T-helper 1 cell treated with Interleukin-12 subunit alpha and Interleukin-12 subunit beta and Interleukin-4 antibody, amounts not matched to agents 30 ng/mL and 1 ng/mL, for 36 hours (primary cell): Measurements from ENCODE around the gene PLCD1. TPM values are rescaled to one million over a fixed set of nuclear protein-coding genes. Genes with fewer than 3 reads are reported as not detected.

Experiments
- intact Hi-C: fragments of 100-400 bp; cut with micrococcal nuclease; formaldehyde crosslinking; loops from one replicate; pipeline ENCODE4 v1.15.1; 2024
- total RNA-seq: library from RNA; stranded (reverse); gene quantifications from 2 replicates; pipeline ENCODE4 v1.2.3, GENCODE V29; 2022

PLCD1 gene
- total RNA-seq, 1 donor from 2014 or later: 18.5 TPM

DNA sequence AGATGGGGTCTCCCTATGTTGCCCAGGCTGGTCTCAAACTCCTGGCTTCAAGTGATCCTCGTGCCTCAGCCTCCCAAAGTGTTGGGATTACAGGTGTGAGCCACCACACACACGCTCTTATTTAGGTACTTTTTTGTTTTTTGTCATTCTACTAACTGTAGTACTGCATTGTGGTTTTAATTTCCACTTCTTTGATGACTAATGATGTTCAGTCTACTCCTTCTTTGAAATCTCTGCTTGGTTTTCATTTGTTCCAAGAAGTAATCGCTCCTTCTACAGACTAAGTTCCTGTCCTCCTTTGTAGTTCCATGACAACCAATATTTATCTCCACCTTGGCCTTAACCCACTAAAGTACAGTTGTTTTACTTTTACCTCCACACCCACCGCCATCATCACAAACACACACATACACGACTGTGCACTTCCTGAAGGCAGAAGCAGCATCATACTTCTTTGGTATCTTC lies 9.0 kb upstream of the PLCD1 start:
- intact Hi-C loops: loop anchor here (2.0 to 10.0 kb wide), 3 partner anchors 130 to 1226 kb away; partner anchors contain the start of gene XYLB

DNA sequence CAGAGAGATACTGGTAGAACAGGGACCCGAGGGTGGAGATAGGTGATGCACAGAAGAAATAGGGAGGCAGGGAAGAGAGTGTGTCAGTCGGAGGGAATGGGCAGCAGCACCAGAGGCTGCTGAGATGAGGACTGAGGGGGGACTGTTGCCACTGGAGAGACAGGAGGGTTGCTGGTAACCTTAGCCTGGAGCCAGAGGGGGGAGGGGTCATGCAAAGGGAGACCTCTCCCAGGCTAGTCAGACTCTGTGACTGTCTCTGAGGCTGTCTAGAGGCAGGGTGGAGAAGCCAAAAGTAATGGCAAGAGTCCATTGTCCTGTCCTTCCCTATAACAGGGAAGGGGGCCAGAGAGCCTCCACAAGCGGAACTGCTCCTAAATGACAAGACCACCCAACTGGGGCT lies 7.5 kb upstream of the PLCD1 start:
- intact Hi-C loops: loop anchor here (5.0 to 10.0 kb wide), 2 partner anchors 310 to 1228 kb away; partner anchors contain the start of gene XYLB

DNA sequence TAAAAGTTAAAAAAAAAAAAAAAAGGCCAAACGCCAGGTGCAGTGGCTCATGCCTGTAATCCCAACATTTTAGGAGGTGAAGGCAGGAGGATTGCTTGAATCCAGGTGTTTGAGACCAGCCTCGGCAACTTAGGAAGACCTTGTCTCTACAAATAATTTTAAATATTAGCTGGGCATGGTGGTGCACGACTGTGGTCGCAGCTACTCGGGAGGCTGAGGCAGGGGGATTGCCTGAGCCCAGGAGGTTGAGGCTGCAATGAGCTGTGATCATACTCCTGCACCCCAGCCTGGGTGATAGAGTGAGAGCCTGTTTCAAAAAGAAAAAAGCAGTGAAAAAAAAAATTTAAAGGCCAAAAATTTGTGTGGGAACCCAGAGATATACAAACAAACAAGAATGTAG lies 6.8 kb upstream of the PLCD1 start:
- intact Hi-C loops: loop anchor here (5.0 to 10.0 kb wide), 2 partner anchors 311 to 1229 kb away; partner anchors contain the start of gene XYLB

DNA sequence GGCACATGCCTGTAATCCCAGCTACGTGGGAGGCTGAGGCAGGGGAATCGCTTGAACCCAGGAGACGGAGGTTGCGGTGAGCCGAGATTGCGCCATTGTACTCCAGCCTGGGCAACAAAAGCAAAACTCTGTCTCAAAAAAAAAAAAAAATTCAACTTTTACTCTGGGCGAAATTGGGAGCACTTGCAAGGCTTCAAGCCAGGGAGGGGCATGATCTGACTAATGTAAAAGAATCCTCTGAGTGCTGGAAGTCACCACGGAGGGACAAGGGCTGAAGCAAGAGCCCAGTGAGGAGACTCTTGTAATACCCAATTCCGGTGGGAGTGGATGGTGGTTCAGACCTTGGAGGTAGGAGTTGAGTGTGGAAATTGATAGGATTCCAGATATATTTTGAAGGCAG lies 4.9 kb upstream of the PLCD1 start:
- intact Hi-C loops: loop anchor here (10.0 kb wide), 1 partner anchor 1230 kb away; no protein-coding TSS in a partner anchor

DNA sequence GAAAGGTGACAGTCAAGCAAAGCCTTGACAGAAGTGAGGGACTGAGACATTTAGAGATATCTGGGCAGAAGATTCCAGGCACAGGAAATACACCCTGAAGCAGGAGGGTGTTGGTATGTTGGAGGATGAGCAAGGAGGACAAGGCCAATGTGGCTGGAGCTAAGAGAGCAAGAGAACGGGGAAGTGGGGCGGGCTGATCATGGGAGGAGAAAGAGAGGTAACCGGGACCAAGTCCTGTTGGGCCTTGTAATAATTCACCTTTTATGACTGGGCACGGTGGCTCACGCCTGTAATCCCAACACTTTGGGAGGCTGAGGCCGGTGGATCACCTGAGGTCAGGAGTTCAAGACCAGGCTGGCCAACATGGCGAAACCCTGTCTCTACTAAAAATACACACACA lies 4.1 kb upstream of the PLCD1 start:
- intact Hi-C loops: loop anchor here (10.0 kb wide), 1 partner anchor 1231 kb away; no protein-coding TSS in a partner anchor

DNA sequence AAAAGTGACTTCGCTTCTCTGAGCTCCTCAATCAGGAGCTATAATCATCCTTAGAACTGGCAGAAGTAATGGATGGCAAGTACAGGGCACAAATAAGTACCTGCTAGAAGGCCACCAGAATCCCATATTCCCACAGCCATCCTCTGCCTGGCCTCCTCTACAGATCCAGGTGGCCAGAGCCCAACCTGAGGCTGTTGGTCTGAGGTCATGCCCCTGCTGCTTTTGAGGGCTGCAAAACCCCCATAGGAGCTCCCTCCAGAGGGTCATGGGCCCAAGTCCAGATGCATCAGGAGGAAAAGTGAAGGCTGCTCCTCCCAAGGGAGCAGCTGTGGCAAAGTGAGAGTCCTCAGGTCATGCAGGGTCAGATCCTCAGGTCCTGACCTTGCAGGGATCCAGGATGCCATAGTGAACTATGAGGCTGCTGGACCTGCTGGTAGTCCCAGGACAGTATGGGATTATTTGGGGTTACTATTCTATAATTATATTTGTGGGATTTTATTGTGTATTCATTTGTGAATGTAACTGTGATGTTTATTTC lies 3.0 kb upstream of the PLCD1 start:
- intact Hi-C loops: loop anchor here (10.0 kb wide), 1 partner anchor 1232 kb away; no protein-coding TSS in a partner anchor

DNA sequence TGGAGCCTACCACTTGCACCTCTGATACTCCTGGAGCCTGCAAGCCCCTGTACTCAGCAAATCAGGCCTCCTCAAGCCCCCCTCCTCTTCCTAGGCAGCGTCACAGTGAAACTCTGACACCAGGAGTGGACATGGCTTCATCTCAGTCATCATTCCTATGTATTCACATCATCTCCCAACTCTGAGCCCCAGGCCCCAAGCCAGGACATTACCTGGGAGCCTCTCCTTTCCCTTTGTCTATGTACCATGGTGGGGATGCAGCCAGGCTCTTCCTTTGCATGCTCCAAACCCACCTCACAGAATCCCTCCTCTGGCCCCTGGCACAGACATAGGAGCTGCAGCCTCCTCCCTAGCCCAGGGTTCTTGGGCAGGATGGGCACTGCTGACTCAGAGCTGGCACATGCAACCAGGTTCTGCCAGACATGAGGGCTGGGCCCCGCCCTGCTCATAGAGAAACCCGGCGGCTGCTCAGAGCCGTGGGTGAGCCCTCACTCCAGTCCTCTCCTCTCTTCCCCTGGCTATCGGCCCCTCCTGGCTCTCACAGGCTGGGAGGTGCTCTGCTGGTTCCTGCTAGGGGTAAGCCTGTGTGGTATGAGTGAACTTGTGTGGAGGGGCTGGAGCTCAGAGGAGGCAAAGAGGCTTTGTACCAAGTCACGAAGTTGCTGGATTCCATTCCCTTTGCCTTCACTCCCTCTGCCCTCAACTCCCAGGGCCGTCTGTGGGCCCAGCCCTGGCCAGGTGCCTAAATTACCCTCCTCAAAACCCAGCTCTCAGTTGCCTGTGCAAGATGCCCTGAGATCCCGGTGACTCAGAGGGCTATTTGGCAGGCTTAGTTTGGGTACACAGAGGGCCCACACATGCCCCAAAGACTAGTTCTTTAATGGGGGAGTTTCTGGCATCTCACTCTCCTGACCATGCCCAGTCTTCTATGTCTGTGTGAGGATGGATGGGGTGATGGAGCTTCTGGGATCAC lies 1.9 kb upstream of the PLCD1 start:
- intact Hi-C loops: loop anchor here (1.0 to 10.0 kb wide), 2 partner anchors 8 to 1233 kb away; partner anchors contain the start of gene DLEC1

DNA sequence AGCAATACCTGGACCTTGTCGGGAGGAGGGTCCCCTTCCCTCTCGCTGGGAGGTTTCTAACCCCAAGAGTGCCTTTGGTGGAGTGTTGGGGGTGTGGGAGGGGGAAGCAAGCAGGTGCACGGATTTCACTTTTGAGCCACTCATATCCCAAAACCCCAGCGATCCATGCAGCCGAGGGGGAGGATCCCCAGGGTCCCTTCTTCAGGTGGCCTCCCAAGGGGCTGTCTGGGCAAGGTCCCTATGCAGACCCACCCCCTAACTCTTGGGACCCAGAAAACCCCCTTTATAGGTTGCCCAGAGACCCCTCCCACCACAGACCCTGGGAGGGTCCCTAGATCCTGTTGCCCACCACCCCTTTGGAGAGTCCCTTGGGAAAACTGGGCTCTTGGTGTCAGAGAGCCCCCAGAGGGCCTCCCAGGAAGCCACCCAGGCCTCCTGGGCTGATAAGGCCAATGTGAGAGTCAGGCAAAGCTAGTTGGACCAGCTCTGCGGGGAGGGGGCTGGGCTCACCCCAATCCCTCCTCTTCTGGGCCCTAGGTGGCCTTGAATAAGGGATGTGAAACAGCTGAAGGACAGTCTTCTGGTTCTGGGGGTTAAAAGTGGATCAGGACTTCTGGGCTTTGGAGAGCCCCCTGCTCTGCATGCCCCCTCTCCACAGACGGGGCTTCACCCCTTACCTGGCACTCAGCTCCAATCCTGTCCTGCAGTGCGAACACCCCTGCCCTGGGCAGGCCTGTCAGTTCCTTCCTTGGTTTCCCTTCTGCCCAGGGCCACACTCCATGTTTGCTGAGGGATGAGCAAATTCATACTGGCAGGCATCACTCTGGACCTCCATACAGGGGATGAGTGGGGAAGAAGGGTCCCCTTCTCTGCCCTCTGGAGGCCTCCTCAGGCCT lies 932 bp upstream of the PLCD1 start:
- intact Hi-C loops: loop anchor here (1.0 to 10.0 kb wide), 2 partner anchors 9 to 1234 kb away; partner anchors contain the start of gene DLEC1

DNA sequence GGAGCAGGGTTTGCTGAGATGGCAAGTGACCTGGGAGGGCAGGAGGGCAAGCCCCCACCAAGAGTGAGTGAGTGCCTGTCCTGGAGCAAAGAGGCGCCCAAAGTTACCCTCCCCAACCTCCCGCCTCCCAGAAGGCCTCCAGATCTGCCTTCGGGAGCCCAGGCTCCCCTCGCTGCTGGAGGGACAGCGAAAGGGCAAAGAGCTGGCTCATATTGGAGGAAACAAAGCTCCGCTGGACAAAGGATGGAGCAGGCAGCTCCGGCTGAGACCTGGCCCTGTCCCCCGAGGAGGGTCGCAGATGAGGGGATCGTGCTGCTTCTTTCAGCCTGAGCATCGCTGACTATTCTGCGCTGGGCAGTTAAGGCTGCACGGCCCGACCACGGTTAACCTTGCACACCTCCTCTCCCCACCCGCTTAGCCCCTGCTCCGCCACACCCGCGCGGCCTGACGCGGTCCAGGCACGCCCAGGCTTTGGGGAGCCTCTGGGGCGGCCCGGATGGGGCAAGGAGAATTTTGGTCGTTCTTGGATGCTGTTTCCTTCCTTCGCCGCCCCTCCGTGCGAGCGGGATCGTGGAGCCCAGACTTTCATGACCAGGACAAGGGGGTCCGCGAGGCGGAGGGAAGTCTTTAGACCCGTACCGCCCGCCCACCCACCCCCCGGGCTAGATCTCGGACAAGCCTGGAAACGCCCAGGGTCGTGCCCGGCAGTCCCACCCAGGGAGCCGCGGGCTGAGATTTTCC lies 651 bp downstream of the PLCD1 start:
- intact Hi-C loops: no loop called here

DNA sequence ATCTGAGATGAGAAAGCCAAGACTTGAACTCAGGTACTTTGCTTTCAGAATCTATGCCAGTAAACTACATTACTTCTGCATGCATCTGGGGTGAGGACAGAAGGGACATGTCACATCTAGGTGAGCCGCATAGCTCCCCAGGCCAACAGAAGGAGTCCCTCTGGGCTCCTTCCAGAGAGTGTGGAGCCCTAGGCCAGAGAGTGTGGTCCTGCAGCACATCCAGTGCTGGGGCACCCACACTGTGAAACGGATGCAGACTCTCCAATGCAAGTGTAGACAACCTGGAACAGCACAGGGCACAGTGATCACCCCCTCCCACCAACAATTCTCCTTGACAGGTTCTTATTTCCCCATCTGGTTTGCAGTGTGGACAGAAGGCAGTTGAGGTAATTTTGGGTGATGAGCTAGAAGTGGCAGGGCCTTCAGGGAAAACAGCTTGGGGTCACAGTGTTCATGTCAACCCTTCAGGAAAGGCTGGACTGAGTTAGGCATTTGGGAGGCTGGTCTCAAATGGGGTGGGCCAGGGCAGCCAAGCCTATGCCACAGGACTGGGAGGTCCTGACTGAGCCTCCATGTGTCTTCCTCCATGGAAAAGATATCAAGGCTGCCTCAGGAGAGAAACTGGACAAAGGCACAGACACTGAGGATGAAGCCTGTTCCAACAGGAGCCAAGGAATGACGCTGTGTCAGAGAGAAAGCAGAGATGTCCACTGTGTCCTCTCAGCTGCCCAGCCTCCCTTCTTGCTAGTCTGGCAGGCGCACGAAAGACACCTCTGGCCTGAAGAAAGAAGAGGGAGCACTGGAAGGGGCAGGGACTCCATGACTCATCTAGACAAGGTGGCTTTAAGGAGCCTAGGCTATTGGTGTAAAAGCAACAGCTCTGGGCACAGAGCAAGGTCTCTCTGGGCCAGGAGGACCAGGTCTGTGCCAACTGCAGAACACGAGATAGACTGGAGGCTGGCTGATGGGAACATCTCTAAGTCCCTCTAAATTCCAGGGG lies 1.7 kb downstream of the PLCD1 start:
- intact Hi-C loops: no loop called here

DNA sequence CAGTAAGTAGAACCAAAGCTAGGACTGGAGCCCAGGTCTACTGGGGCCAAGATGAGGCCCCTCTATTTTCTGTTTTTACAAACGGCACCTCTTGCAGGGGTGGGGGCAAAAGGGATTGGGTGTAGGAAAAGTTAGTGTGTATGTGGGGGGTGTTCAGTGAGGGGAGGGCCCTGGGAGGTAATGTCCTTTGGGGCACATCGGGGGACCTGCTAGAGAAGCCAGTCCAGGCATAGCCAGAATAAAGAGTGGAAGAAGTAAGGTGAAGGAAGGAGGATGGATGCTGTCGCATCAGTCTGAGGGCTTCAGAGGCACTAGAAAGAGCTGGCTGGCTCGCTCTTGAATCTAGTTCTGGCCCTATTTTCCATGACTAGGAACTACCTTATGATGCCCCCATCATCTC lies 2.6 kb downstream of the PLCD1 start:
- intact Hi-C loops: no loop called here

DNA sequence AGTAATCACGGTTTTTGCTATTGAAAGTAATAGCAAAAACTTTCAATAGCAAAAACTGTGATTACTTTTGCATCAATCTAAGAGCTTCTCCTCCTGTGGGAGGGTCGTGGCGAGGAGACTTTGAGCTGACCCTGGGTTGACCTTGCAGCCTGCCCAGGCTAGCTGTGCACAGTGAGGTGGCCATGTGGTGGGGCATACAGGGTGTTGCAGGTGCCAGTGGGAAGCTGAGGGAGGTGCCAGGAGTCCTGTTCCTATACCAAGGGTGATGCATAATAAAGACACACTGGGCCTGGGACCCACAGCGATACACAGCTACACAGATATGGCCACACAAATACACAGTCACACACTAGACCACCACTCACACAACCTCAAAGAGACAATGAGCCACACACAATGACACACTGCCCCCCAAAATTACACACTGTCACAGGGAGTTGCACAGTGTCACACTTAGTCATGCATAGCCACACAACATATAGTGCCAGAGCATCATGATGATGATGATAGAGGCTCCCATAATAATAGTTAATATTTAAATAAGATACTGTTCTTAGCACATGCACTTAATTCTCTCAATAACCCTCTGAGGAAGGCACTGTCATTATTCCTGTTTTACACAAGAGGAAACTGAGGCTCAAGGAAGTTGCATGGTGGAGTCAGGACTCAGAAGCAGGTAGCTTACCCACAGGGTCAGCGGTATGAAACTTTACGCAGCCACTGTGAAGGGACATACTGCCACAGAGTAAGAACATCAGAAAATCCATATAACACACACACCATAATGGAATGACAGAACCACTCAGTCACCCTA lies 6.3 kb downstream of the PLCD1 start:
- intact Hi-C loops: no loop called here

DNA sequence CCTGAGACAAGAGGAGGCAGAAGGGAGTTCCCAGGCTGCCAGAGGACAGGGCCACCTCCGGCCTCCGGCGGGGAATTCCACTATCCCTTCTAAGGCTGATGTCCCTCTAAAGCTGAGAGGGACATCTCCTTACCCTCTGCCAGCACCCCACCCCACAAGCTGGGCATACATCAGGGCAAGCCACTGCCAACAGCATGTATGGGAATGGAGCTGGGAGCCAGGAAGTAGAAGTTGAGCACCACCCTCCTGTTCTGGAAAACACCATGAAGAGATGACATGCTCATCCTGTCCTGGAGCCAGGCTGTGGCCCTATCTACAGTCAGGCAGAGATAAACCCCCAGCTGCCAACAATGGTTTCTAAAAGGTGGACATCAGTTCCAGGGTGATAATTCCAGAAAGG lies 7.1 kb downstream of the PLCD1 start:
- intact Hi-C loops: no loop called here

DNA sequence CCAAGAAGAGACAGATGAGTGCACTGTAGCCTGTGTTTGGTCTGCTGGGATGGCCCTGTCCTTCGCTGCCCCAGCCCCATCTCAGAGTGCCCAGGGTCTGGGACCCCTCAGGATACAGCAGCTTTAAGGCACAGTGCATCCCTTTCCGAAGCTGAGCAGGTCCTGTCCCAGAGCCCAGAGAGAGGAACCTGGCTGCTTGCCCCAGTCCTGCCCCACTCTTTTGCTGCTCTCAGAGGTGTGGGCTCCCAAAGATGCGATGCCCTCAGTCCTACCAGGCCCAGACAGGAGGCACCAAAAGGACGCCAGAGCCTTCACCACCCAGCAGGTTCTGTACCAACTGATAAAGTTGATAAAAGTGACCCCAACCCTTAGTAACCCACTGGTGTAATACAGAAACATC lies 8.2 kb downstream of the PLCD1 start:
- intact Hi-C loops: no loop called here

DNA sequence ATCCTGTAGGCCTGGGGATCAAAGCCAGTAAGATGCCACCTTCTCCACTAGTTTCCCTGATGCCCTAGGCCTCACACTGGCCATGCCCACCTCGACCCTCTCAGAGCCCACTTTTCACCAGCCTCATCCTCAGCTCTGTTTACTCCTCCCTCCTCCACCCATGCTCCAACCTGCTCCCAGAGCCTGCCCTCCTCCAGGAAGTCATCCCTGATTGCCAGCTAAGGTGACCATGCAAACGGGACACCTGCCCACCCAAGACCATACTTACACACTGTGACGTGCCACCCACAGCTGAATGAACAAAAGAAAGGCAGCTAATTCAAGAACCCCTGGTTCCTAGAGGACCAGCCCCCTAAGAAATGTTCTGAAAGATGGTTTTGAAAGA lies 9.1 kb downstream of the PLCD1 start:
- intact Hi-C loops: no loop called here

DNA sequence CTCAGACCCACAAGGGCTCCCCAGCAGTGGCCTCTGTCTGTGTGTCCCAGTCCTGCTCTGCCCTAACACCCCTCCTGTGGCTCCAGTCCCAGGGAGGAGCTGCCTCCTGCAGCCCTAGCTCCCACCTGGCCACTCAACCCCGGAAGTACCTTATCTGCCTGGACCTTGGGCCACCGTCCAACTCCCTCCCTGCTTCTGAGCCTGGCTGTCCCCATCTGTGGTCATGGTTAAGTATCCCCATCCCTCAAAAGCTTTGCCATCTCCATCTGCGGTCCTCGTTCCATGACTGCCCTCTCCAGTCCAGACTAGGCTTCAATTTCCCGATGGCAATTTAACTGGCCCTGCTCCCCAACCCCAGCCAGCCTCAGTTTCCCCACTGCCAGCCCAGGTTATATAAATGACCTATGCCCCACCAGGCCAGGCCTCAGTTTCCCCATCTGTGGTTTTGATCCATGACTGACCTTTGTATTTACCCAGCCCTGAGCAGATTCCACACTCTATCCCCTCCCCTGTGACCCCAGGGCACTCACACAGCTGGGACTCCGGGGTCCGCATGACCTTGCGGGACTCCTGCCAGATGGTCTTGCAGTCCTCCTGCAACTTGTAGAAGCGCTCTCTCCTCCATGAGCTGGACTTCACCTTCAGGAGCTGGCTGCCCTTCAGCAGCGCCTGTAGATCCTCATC lies 9.6 kb downstream of the PLCD1 start:
- intact Hi-C loops: no loop called here
